ENCODE data around the gene ATG16L1. TPM values are rescaled to one million over a fixed set of nuclear protein-coding genes. Genes with fewer than 3 reads are reported as not detected.

Gene ATG16L1
- total RNA-seq, 4 donors from 2014 or later: 38.9 to 56.9 (median 40.4) TPM

DNA sequence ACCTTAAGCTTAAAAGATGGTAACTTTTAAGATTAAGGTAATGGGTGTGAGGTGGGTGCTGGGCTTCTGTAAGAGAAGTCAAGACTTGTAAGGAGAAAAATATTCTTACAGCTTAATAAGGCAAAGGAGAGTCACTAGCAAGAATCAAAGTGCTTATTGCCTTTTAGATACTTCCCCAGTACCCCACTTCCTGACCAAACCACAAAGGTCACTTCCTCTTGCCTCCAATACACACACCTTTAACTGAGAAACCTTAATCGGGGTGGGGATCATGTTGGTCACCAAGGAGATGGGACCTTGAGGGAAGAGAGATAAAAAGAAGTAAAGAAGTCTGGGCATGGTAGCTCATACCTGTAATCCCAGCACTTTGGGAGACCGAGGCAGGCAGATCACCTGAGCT, 10.6 kb upstream of the ATG16L1 start:
- no peak for DNase-seq (ENCODE audit: low spot score in 2 of 2)
- WGBS, 2 donors: 67 to 79% methylated on average over 2 of the region's 2 CpGs
- intact Hi-C loops (cut with DNase I; ENCODE audit: low total_unique reads): no loop called here
- H3K4me3 ChIP-seq (ENCODE audit: low read depth, poor library complexity, severe bottlenecking): no peak overlapping the region
- TF ChIP-seq POLR2A (IDR thresholded peaks at IDR 0.05): no peak
- TF ChIP-seq, protein P1, sequence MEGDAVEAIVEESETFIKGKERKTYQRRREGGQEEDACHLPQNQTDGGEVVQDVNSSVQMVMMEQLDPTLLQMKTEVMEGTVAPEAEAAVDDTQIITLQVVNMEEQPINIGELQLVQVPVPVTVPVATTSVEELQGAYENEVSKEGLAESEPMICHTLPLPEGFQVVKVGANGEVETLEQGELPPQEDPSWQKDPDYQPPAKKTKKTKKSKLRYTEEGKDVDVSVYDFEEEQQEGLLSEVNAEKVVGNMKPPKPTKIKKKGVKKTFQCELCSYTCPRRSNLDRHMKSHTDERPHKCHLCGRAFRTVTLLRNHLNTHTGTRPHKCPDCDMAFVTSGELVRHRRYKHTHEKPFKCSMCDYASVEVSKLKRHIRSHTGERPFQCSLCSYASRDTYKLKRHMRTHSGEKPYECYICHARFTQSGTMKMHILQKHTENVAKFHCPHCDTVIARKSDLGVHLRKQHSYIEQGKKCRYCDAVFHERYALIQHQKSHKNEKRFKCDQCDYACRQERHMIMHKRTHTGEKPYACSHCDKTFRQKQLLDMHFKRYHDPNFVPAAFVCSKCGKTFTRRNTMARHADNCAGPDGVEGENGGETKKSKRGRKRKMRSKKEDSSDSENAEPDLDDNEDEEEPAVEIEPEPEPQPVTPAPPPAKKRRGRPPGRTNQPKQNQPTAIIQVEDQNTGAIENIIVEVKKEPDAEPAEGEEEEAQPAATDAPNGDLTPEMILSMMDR (IDR thresholded peaks at IDR 0.05): no peak

DNA sequence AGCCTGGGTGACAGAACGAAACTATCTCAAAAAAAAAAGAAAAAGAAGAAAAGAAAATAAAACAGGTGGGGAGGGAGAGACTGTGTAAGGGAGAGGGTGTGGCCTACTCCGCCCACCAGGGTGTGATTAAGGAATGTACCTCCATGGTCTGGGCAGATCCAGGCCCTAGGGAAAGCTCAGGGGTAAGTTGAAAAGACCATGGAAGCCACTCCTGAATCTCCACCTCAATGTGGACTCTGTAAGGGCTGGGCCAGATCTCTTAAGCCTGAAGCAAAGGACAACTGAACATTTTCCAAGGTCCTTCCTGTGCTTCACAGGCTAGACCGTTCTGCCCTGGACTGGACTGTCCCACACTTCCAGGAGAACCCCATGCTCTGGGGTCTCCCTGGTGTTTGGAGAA, 9.7 kb upstream of the ATG16L1 start:
- intact Hi-C loops (cut with DNase I; ENCODE audit: low total_unique reads): no loop called here
- DNase-seq (ENCODE audit: low spot score in 2 of 2): no peak
- 66 to 70% methylated on average over 3 of the region's 3 CpGs for WGBS, 2 donors
- TF ChIP-seq, protein P1 (IDR thresholded peaks at IDR 0.05): no peak
- no peak for TF ChIP-seq POLR2A (IDR thresholded peaks at IDR 0.05)
- no peak overlapping the region for H3K4me3 ChIP-seq (ENCODE audit: low read depth, poor library complexity, severe bottlenecking)

DNA sequence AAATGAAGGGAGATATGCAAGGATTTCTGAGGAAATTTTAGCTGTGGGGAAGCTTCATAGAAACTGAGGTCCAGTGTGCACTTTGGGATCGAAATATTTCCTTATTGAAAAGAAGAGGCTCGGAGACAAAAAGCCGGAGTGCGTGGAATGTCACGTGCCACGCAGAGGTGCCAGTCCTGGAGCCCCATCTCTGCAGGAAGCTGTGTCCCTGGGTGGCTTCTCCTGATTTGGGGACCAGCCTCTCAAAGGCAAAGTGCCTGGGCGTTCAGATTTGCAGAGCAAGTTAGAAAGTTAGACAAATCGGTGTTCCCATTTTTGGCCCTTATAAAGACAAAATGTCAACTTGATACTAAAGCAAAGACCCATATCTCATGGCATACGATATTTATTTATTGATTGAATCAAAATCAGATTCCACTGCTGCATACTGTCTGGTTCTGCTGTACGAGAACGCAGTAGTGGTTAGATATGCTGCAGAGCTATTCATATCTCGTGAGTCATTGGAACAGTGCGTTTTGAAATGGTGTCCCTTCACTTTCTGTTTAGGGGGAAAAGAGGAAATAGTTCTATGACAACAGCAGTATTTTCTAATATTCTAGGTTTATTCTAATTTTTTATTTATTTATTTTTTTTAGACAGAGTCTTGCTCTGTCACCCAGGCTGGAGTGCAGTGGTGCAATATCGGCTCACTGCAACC, 9.1 kb upstream of the ATG16L1 start:
- DNase-seq (ENCODE audit: low spot score in 2 of 2): no peak
- intact Hi-C loops (cut with DNase I; ENCODE audit: low total_unique reads): no loop called here
- no peak for TF ChIP-seq POLR2A (IDR thresholded peaks at IDR 0.05)
- TF ChIP-seq, protein P1 (IDR thresholded peaks at IDR 0.05): no peak
- no peak overlapping the region for H3K4me3 ChIP-seq (ENCODE audit: low read depth, poor library complexity, severe bottlenecking)
- WGBS, 2 donors: 75 to 77% methylated on average over 14 of the region's 14 CpGs

DNA sequence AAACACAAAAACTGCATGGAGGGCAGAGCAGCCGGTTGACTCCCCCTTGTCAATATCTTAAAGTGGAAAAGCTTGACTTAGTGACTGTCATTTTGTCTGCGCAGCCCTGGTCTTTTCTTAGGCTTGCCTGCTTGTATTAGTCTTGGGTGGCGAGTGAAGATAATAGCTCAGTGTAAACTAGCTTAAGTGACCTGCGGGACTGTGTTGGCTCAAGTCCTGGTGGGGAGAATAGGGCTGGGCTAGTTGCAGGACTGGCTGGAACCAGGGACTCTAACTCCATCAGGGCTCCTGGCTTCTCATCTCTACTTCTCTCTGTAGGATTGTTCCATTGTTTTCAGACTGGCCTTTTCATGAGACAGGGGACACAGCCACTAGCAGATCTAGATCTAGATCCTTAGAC, 8.1 kb upstream of the ATG16L1 start:
- TF ChIP-seq, protein P1 (IDR thresholded peaks at IDR 0.05): no peak
- TF ChIP-seq POLR2A (IDR thresholded peaks at IDR 0.05): no peak
- intact Hi-C loops (cut with DNase I; ENCODE audit: low total_unique reads): no loop called here
- 80 to 85% methylated on average over 4 of the region's 4 CpGs for WGBS, 2 donors
- DNase-seq (ENCODE audit: low spot score in 2 of 2): no peak
- no peak overlapping the region for H3K4me3 ChIP-seq (ENCODE audit: low read depth, poor library complexity, severe bottlenecking)

DNA sequence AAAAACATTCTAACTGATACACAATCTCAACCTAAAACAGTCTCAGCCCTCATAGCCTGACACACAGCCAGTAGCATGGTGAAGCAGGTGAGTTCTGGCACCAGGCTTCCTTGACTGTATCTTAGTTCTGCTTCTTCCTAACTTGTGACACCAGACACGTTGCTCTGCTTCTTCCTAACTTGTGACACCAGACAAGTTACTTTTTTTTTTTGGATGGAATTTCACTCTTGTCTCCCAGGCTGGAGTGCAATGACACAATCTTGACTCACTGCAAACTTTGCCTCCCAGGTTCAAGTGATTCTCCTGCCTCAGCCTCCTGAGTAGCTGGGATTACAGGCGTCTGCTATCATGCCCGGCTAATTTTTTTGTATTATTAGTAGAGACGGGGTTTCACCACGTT, 6.7 kb upstream of the ATG16L1 start:
- WGBS, 2 donors: 41% methylated on average over 5 of the region's 5 CpGs
- no peak overlapping the region for H3K4me3 ChIP-seq (ENCODE audit: low read depth, poor library complexity, severe bottlenecking)
- intact Hi-C loops (cut with DNase I; ENCODE audit: low total_unique reads): no loop called here
- DNase-seq (ENCODE audit: low spot score in 2 of 2): no peak
- no peak for TF ChIP-seq POLR2A (IDR thresholded peaks at IDR 0.05)
- TF ChIP-seq, protein P1 (IDR thresholded peaks at IDR 0.05): no peak

DNA sequence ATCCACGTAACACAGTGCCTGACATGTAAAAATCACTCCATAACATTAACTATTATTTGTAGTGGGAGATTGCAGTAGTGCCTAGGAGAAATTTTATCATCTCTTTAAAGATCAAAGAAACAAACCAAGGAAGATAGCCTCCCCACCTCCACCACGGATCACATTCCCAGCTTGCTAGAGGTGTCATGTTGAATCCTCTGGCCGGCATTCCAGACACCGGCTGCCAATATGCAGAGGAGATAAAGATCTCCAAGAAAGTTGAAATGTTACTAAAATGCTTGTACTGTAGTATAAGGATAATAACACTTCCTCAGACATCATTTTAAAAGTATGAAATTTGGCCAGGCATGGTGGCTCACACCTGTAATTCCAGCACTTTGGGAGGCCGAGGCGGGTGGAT, 6.1 kb upstream of the ATG16L1 start:
- 53 to 55% methylated on average over 6 of the region's 6 CpGs for WGBS, 2 donors
- TF ChIP-seq, protein P1 (IDR thresholded peaks at IDR 0.05): no peak
- no peak for TF ChIP-seq POLR2A (IDR thresholded peaks at IDR 0.05)
- H3K4me3 ChIP-seq (ENCODE audit: low read depth, poor library complexity, severe bottlenecking): no peak overlapping the region
- DNase-seq (ENCODE audit: low spot score in 2 of 2): no peak
- intact Hi-C loops (cut with DNase I; ENCODE audit: low total_unique reads): no loop called here
